GM06990 (cell line): Measurements from ENCODE around the gene KIAA1671.

ENCODE experiments used
- DNase-seq: peaks from one replicate; pipeline ENCODE4 v3.0.0-alpha.2; 2011; ENCODE audit not compliant: insufficient read length; ENCODE audit errors: extremely low read depth
- H3K27me3 ChIP-seq: replicated peaks from 2 replicates; pipeline ENCODE4 v1.6.0; 2011; ENCODE audit warnings: low read length; ENCODE audit not compliant: control insufficient read depth, insufficient read depth
- H3K36me3 ChIP-seq: 2 replicates; pipeline ENCODE4 v1.5.1; 2011; ENCODE audit warnings: low read length; ENCODE audit not compliant: control insufficient read depth, insufficient read depth
- H3K4me3 ChIP-seq: replicated peaks from 2 replicates; pipeline ENCODE4 v1.5.1; 2011; ENCODE audit warnings: low read depth, mild to moderate bottlenecking, control low read depth, low read length
- CTCF ChIP-seq: IDR thresholded peaks from 2 replicates; pipeline ENCODE4 v1.5.1; 2011; ENCODE audit warnings: low read length, control low read depth, mild to moderate bottlenecking, inconsistent platforms; ENCODE audit not compliant: insufficient read depth, poor library complexity, severe bottlenecking

KIAA1671 gene

GRCh38 chr22:25206998-25207397 lies 254.5 kb downstream of the KIAA1671 start:
- no peak for DNase-seq
- peaks cover 1% of the 10 kb centered on the region; the same call in 1 of the 2 replicates for H3K27me3 ChIP-seq
- no peak for TF ChIP-seq CTCF
- H3K36me3 ChIP-seq, result no peaks in the 10 kb centered on the region
- no peak overlapping the region for H3K4me3 ChIP-seq

- DNase-seq, result no peak
- TF ChIP-seq CTCF, result no peak
- Histone ChIP-seq H3K36me3 (no peaks in the 10 kb centered on the region), H3K27me3 (peaks cover 1% of the 10 kb centered on the region; the same call in 1 of the 2 replicates), H3K4me3 (no peak overlapping the region)
Measured at GRCh38 chr22:25207553-25208157, 255.1 kb downstream of the KIAA1671 start.

GRCh38 chr22:25208328-25208727 lies 255.8 kb downstream of the KIAA1671 start:
- no peak for DNase-seq
- Histone ChIP-seq H3K4me3 (no peak overlapping the region), H3K27me3 (peaks cover 1% of the 10 kb centered on the region; the same call in 1 of the 2 replicates), H3K36me3 (no peaks in the 10 kb centered on the region)
- TF ChIP-seq CTCF, result no peak

- TF ChIP-seq CTCF, result no peak
- H3K36me3 ChIP-seq, result no peaks in the 10 kb centered on the region
- no peak for DNase-seq
- peaks cover 1% of the 10 kb centered on the region; the same call in 1 of the 2 replicates for H3K27me3 ChIP-seq
- H3K4me3 ChIP-seq, result no peak overlapping the region
Measured at GRCh38 chr22:25208743-25209505, 256.4 kb downstream of the KIAA1671 start.

DNA sequence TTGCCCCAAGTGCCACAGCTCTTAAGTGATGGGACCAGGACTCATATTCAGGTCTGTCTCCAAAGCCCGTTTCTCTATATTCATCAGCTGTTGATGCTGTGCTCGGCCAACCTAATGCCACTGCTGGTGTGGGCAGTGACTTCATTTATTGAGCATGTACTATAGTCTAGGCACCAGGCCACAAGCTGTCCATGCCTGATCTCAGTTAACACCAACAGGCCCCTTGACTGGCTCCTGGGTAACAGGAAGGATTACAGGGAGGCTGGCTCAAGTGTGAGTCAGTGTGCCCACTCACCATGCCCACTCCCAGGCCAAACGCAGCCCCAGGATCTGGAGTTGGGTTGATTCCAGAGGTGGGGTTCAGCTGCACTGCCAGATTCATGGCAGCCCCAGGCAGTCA lies 258.3 kb downstream of the KIAA1671 start:
- Histone ChIP-seq H3K4me3 (no peak overlapping the region), H3K27me3 (no peaks in the 10 kb centered on the region), H3K36me3 (no peaks in the 10 kb centered on the region)
- no peak for TF ChIP-seq CTCF
- DNase-seq, result no peak

- TF ChIP-seq CTCF, result no peak
- Histone ChIP-seq H3K4me3 (no peak overlapping the region), H3K27me3 (no peaks in the 10 kb centered on the region), H3K36me3 (no peaks in the 10 kb centered on the region)
- DNase-seq, result no peak
Measured at GRCh38 chr22:25212337-25212736, 259.8 kb downstream of the KIAA1671 start.
